LNCaP clone FGC (cell line): ENCODE results near the gene PLXNC1.

Experiments
- DNase-seq: peaks from one replicate; pipeline ENCODE4 v3.0.0-alpha.2; 2011; ENCODE audit warnings: low read depth
- H3K4me3 ChIP-seq: 2 replicates; pipeline ENCODE4 v1.5.1; 2011; ENCODE audit warnings: mild to moderate bottlenecking, low read depth, low read length, control low read depth
- TF ChIP-seq, protein P1 (sequence below): IDR thresholded peaks from 2 replicates; pipeline ENCODE4 v1.5.1; 2012; ENCODE audit warnings: mild to moderate bottlenecking; ENCODE audit not compliant: control insufficient read depth, insufficient read depth; ENCODE audit errors: extremely low read depth

PLXNC1 gene

DNA sequence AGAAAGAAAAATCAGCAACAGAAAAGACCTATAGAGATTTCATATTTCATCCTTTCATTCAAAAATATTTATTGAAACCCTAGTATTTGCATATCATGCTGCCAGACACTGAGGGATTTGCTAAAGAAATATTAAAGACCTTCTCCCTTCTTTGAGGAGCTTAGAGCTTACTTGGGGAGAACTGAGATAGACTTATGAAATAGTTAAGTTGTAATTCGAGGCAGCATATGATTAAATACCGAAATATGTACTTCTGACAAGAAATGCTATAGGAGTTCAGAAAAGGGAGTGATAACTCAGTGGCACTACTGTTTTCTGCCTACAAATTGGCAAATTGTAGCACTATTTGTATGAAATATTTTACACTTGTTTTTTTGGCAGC is 59.1 kb downstream of the PLXNC1 start:
- DNase-seq = no peak
- no peak overlapping the region for H3K4me3 ChIP-seq
- TF ChIP-seq, protein P1, sequence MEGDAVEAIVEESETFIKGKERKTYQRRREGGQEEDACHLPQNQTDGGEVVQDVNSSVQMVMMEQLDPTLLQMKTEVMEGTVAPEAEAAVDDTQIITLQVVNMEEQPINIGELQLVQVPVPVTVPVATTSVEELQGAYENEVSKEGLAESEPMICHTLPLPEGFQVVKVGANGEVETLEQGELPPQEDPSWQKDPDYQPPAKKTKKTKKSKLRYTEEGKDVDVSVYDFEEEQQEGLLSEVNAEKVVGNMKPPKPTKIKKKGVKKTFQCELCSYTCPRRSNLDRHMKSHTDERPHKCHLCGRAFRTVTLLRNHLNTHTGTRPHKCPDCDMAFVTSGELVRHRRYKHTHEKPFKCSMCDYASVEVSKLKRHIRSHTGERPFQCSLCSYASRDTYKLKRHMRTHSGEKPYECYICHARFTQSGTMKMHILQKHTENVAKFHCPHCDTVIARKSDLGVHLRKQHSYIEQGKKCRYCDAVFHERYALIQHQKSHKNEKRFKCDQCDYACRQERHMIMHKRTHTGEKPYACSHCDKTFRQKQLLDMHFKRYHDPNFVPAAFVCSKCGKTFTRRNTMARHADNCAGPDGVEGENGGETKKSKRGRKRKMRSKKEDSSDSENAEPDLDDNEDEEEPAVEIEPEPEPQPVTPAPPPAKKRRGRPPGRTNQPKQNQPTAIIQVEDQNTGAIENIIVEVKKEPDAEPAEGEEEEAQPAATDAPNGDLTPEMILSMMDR = no peak

DNA sequence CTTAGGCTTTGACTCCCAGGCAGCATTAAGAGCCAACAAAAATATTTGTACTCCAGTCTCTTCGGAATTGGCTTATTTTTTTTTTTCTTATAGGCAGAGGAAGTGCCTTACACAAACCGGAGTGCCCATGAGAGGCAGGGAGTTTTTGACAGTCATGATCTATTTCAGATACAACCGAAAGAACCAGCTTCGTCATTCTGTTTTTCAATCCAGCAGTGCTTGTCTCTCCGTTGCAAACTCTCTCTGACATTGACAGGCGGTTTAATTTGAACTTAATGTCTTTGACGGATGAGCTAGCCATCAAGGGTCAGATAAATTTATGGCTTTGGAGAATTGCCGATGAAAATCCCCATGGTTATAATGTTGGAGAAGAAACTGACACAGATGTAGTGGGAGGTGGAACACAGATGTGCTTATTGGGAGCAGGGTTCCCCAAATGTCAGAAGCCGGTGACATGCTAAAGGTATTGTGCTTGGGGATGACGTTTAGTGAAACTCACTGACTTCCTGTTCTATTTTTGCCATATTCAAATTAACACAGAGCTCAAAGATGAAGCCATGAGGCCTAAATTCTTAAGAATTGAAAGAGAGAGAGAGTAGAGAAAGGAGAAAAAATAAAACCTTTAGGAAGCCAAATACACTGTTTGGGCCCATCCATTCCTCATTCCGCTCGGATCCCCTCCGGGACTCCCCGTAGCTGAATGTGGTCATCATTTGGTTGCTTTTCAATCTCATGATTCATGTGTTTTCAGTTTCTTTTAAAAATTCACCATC is 59.7 kb downstream of the PLXNC1 start:
- peak; percentile 14 for DNase-seq
- TF ChIP-seq, protein P1 = no peak
- no peak overlapping the region for H3K4me3 ChIP-seq

DNA sequence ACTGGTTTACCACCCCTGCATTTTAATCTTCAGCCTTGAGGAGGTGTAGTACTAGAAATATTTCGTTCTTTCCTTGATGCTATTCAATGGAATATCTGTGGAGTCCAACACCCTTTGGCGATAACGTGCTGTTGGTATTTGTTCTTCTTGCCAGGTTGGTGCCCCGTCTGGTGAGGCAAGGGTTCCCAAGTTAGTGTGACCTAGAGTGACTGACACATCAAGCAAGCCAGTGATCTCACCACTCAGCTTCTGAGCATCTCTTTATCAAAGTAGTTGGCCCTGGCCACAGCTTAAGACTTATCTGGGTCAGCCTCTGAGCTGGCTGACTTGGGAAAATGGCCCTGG is 60.2 kb downstream of the PLXNC1 start:
- TF ChIP-seq, protein P1 = no peak
- DNase-seq = no peak
- no peak overlapping the region for H3K4me3 ChIP-seq

DNA sequence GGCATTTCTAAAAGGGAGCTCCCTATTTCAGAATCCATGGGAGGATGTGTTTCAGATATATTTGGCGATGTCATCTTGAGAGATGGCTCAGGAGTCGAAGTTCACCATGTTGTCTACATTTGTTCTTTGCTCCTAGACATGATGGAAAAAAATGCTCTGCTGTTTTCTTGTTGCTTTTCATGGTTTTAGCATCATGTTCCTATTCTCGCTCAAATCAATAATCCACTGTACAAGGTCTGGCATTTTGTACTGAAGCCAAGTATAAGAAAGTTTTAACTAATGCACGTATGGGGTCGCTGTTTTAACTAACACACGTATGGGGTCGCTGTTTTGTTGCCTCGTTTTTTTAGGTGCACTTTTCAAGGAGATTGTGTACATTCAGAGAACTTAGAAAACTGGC is 60.9 kb downstream of the PLXNC1 start:
- TF ChIP-seq, protein P1 = no peak
- no peak for DNase-seq
- H3K4me3 ChIP-seq = no peak overlapping the region

DNA sequence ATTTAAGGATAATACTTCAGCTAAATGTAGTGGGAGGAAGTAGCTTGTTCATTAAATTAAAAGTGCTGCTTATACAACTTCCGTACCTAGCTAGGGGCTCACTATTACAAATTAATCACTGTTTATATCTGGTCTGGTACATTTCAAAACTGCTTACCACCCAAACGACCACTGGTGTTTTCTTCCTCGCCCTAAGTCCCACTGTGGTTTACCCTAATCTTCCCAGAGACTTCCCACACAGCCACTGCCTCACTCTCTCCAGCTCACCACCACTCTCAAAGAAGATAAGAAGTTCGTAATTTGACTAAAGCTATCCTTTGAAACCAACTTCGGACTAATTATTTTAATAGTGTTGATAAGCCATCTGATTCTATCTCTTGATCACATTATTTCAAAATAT is 62.6 kb downstream of the PLXNC1 start:
- TF ChIP-seq, protein P1 = no peak

DNA sequence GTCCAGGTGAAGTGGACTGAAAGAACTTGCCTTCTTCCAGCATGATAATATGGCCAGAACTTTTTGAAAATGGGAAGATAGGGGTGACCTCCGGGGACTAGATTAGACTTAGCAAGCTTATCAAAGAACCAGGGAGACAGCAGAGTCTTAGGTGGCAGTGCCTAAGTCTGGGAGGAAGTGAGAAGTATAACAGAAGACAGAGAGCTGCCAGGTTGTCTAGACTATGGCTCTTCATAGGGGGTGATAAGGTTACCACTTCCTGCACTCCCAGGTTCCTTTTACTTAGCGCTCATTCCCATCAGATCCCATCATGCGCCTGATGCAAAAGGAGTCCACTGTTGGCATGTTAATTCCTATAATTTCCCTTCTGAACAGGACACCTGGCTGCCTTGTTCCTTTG is 69.9 kb downstream of the PLXNC1 start:
- no peak for DNase-seq
- TF ChIP-seq, protein P1 = no peak
- H3K4me3 ChIP-seq = no peak overlapping the region

More for the DNA sequence above, 62.6 kb downstream of the PLXNC1 start:
- no peak for DNase-seq
- H3K4me3 ChIP-seq = no peak overlapping the region
